Measurements from ENCODE around the gene PPP2R5C. TPM values are rescaled to one million over a fixed set of nuclear protein-coding genes. Genes with fewer than 3 reads are reported as not detected.

PPP2R5C gene
- total and polyA plus RNA-seq, 9 of the 15 experiments (the other 6 are each of a cell fraction or from before 2014, with no cell fraction given): 284 to 617 (median 395) TPM

GRCh38 chr14:101898416-101898815 lies 136.9 kb downstream of the PPP2R5C start (continued):
- TF ChIP-seq, protein P1, sequence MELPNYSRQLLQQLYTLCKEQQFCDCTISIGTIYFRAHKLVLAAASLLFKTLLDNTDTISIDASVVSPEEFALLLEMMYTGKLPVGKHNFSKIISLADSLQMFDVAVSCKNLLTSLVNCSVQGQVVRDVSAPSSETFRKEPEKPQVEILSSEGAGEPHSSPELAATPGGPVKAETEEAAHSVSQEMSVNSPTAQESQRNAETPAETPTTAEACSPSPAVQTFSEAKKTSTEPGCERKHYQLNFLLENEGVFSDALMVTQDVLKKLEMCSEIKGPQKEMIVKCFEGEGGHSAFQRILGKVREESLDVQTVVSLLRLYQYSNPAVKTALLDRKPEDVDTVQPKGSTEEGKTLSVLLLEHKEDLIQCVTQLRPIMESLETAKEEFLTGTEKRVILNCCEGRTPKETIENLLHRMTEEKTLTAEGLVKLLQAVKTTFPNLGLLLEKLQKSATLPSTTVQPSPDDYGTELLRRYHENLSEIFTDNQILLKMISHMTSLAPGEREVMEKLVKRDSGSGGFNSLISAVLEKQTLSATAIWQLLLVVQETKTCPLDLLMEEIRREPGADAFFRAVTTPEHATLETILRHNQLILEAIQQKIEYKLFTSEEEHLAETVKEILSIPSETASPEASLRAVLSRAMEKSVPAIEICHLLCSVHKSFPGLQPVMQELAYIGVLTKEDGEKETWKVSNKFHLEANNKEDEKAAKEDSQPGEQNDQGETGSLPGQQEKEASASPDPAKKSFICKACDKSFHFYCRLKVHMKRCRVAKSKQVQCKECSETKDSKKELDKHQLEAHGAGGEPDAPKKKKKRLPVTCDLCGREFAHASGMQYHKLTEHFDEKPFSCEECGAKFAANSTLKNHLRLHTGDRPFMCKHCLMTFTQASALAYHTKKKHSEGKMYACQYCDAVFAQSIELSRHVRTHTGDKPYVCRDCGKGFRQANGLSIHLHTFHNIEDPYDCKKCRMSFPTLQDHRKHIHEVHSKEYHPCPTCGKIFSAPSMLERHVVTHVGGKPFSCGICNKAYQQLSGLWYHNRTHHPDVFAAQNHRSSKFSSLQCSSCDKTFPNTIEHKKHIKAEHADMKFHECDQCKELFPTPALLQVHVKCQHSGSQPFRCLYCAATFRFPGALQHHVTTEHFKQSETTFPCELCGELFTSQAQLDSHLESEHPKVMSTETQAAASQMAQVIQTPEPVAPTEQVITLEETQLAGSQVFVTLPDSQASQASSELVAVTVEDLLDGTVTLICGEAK (IDR thresholded peaks at IDR 0.05): no peak
- TF ChIP-seq, protein P1 (CRISPR knock-in tag; IDR thresholded peaks at IDR 0.05): no peak
- TF ChIP-seq, protein P2, sequence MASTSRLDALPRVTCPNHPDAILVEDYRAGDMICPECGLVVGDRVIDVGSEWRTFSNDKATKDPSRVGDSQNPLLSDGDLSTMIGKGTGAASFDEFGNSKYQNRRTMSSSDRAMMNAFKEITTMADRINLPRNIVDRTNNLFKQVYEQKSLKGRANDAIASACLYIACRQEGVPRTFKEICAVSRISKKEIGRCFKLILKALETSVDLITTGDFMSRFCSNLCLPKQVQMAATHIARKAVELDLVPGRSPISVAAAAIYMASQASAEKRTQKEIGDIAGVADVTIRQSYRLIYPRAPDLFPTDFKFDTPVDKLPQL (IDR thresholded peaks at IDR 0.05; ENCODE audit: extremely low read depth, insufficient read length): no peak
- no peak for TF ChIP-seq ZBTB17 (CRISPR knock-in tag; IDR thresholded peaks at IDR 0.05)
- TF ChIP-seq RBM17 (IDR thresholded peaks at IDR 0.05; ENCODE audit: borderline replicate concordance, low read depth, low read length): no peak
- TF ChIP-seq ZNF184 (CRISPR knock-in tag; IDR thresholded peaks at IDR 0.05): no peak
- no peak for TF ChIP-seq ZNF23 (CRISPR knock-in tag; IDR thresholded peaks at IDR 0.05)
